Stimulated activated CD8-positive, alpha-beta memory T cell treated with anti-CD3 and anti-CD28 coated beads, Interleukin-7, amount 100 ng/mL, for 1 hour (primary cell): ENCODE measurements around the gene SLC10A6.

Source experiments
- DNase-seq, 2 donors: peaks; one replicate each; pipeline ENCODE4 v3.0.0-alpha.2; 2020; ENCODE audit warnings: low read depth in 2 of 2

Gene SLC10A6

DNA sequence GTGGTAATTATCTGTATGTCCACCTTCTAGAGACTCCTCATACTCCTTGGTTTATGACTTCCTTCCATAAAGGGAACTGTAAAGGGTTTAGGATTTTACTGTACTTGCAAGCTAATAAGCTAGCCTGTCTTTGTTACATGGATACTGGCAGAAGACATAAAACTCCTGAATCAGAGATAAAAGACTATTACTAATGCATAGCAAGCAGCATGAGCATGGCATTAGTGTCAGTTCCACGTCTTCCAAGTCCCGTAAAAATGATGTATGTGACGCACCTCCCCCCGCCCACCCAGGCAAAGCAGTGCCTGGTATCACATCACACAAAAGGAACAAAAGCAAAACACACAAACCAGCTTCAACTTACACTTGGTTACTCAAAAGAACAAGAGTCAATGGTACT is 71.0 kb downstream of the SLC10A6 start:
- DNase-seq: no peak

DNA sequence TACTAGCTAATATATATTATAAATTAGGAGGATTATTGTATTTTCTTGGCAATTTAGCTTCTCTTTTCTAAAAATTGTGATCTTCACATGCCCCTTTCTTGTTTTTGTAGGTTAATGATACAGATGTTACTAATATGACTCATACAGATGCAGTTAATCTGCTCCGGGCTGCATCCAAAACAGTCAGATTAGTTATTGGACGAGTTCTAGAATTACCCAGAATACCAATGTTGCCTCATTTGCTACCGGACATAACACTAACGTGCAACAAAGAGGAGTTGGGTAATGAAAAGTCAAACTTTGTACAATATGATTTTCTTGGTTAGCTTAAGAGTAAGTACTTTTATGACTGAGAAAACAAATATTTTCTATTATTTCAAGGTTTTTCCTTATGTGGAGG is 74.1 kb downstream of the SLC10A6 start:
- DNase-seq: no peak
